IMR-90 (cell line): ENCODE data around the gene THYN1. TPM values are rescaled to one million over a fixed set of nuclear protein-coding genes. Genes with fewer than 3 reads are reported as not detected.

Source experiments
- ATAC-seq: fragments of 200-7000 bp; cut with Tn5 transposase; 2 replicates; pipeline ENCODE4 v1.9.1; 2020; ENCODE audit warnings: low read depth, mild to moderate bottlenecking, moderate library complexity
- BruUV-seq: library from RNA; stranded (reverse); fragments of 400-500 nt; replicated peaks from 2 replicates; lab custom pipeline; 2021; lab: Mats Ljungman, UMichigan
- CTCF ChIA-PET: fragments of 300-600 bp; formaldehyde crosslinking; extraction: SDS; loops from one replicate; lab custom pipeline; 2021; ENCODE audit warnings: antibody characterized with exemption; lab: Yijun Ruan, JAX
- POLR2A ChIA-PET: fragments of 300-600 bp; sonication (Branson Sonifier 250); formaldehyde crosslinking; loops from one replicate; lab custom pipeline; 2022; ENCODE audit warnings: antibody characterized with exemption; ENCODE audit not compliant: unreplicated experiment; lab: Charles Lee
- DNase-seq: peaks from one replicate; pipeline ENCODE4 v3.0.0; 2013
- H2AFZ ChIP-seq: replicated peaks from 2 replicates; pipeline ENCODE3; 2013; ENCODE audit warnings: low read length, mild to moderate bottlenecking; ENCODE audit not compliant: poor library complexity
- H2AK5ac ChIP-seq: 2 replicates; pipeline ENCODE4 v1.6.1; 2013; ENCODE audit warnings: low read depth, low read length, inconsistent platforms
- H2AK9ac ChIP-seq: replicated peaks from 2 replicates; pipeline ENCODE3; 2013; ENCODE audit warnings: mild to moderate bottlenecking, low read depth, low read length, moderate library complexity; ENCODE audit not compliant: poor library complexity
- H2BK120ac ChIP-seq: 2 replicates; pipeline ENCODE4 v1.6.1; 2013; ENCODE audit warnings: low read depth, low read length, inconsistent platforms
- H2BK15ac ChIP-seq: 3 replicates; pipeline ENCODE4 v1.6.1; 2013; ENCODE audit warnings: low read depth, low read length, inconsistent platforms
- H2BK20ac ChIP-seq: 2 replicates; pipeline ENCODE4 v1.6.1; 2013; ENCODE audit warnings: low read depth, mild to moderate bottlenecking, inconsistent platforms, low read length, moderate library complexity
- H2BK5ac ChIP-seq: 2 replicates; pipeline ENCODE4 v1.6.1; 2013; ENCODE audit warnings: mild to moderate bottlenecking, low read depth, low read length, inconsistent platforms; ENCODE audit not compliant: poor library complexity, severe bottlenecking
- H3K14ac ChIP-seq: replicated peaks from 2 replicates; pipeline ENCODE4 v1.6.1; 2013; ENCODE audit warnings: low read depth, low read length, inconsistent platforms
- H3K18ac ChIP-seq: 2 replicates; pipeline ENCODE4 v1.6.1; 2013; ENCODE audit warnings: low read depth, low read length, control low read depth
- H3K23ac ChIP-seq: 2 replicates; pipeline ENCODE4 v1.6.1; 2013; ENCODE audit warnings: low read depth, low read length, inconsistent platforms
- H3K27ac ChIP-seq: 2 replicates; pipeline ENCODE4 v1.5.1; 2013; ENCODE audit warnings: mild to moderate bottlenecking, control low read depth, low read length; ENCODE audit not compliant: insufficient read depth
- H3K27me3 ChIP-seq: 2 replicates; pipeline ENCODE4 v1.6.1; 2013; ENCODE audit warnings: low read length; ENCODE audit not compliant: control insufficient read depth, insufficient read depth
- H3K36me3 ChIP-seq: 2 replicates; pipeline ENCODE4 v1.6.1; 2013; ENCODE audit warnings: low read length, mixed read lengths; ENCODE audit not compliant: control insufficient read depth, insufficient read depth
- H3K4ac ChIP-seq: 2 replicates; pipeline ENCODE4 v1.6.1; 2013; ENCODE audit warnings: low read depth, low read length, inconsistent platforms
- H3K4me1 ChIP-seq: 2 replicates; pipeline ENCODE4 v1.6.1; 2013; ENCODE audit warnings: low read length, mixed read lengths; ENCODE audit not compliant: control insufficient read depth, insufficient read depth
- H3K4me2 ChIP-seq: 2 replicates; pipeline ENCODE4 v1.6.1; 2013; ENCODE audit warnings: low read depth, mild to moderate bottlenecking, control low read depth, low read length, moderate library complexity
- H3K4me3 ChIP-seq: 2 replicates; pipeline ENCODE4 v1.5.1; 2013; ENCODE audit warnings: low read depth, mild to moderate bottlenecking, control low read depth, low read length, moderate library complexity; ENCODE audit not compliant: insufficient read depth
- H3K56ac ChIP-seq: 2 replicates; pipeline ENCODE4 v1.6.1; 2013; ENCODE audit warnings: low read length, inconsistent platforms; ENCODE audit not compliant: insufficient read depth; ENCODE audit errors: extremely low read depth
- H3K79me1 ChIP-seq, 2 experiments: 2 replicates each; pipeline ENCODE4 v1.6.1; 2013; ENCODE audit warnings: low read length in 2 of 2, inconsistent platforms in 1 of 2, low read depth in 1 of 2
- H3K9ac ChIP-seq: 2 replicates; pipeline ENCODE4 v1.6.1; 2013; ENCODE audit warnings: low read depth, low read length, control low read depth
- H3K9me1 ChIP-seq: 2 replicates; pipeline ENCODE4 v1.6.1; 2013; ENCODE audit warnings: low read length, inconsistent platforms; ENCODE audit not compliant: insufficient read depth
- H3K9me3 ChIP-seq: 2 replicates; pipeline ENCODE4 v1.6.1; 2013; ENCODE audit warnings: low read length; ENCODE audit not compliant: control insufficient read depth, insufficient read depth
- H4K20me1 ChIP-seq: 2 replicates; pipeline ENCODE4 v1.6.1; 2013; ENCODE audit warnings: low read length, inconsistent platforms; ENCODE audit not compliant: insufficient read depth
- H4K5ac ChIP-seq: 2 replicates; pipeline ENCODE4 v1.6.1; 2013; ENCODE audit warnings: mild to moderate bottlenecking, low read depth, low read length, control low read depth
- H4K8ac ChIP-seq, 2 experiments: 2 replicates each; pipeline ENCODE4 v1.6.1; 2013; ENCODE audit warnings: low read depth in 2 of 2, low read length in 2 of 2, control low read depth in 1 of 2, inconsistent platforms in 1 of 2
- H4K91ac ChIP-seq: 2 replicates; pipeline ENCODE4 v1.6.1; 2013; ENCODE audit warnings: low read depth, low read length, inconsistent platforms; ENCODE audit not compliant: insufficient read depth
- BHLHE40 ChIP-seq: fragments of 150-350 bp; IDR thresholded peaks from 2 replicates; pipeline ENCODE4 v1.6.1; 2016; ENCODE audit warnings: mild to moderate bottlenecking, low read depth, low read length
- CEBPB ChIP-seq: IDR thresholded peaks from 2 replicates; pipeline ENCODE4 v1.6.1; 2012; ENCODE audit warnings: low read depth, low read length, improper control_type of control experiment
- CHD1 ChIP-seq: IDR thresholded peaks from 2 replicates; pipeline ENCODE4 v1.6.1; 2012; ENCODE audit warnings: low read depth, low read length, improper control_type of control experiment
- MAFK ChIP-seq: IDR thresholded peaks from 2 replicates; pipeline ENCODE4 v1.6.1; 2012; ENCODE audit warnings: low read depth, low read length, improper control_type of control experiment
- RFX5 ChIP-seq: IDR thresholded peaks from 2 replicates; pipeline ENCODE4 v1.8.0; 2012; ENCODE audit warnings: low read depth, mild to moderate bottlenecking, low read length, moderate library complexity
- SMC3 ChIP-seq: fragments of 150-350 bp; IDR thresholded peaks from 2 replicates; pipeline ENCODE4 v1.6.1; 2016; ENCODE audit warnings: low read depth, mild to moderate bottlenecking, antibody characterized with exemption, low read length, moderate library complexity
- WGBS, 2 experiments: methylation state at CpG; one replicate each; pipeline versions ENCODE4 v1.1.5 to v1.1.7; 2013; ENCODE audit warnings: missing lambda C conversion rate in 2 of 2; ENCODE audit not compliant: insufficient read length in 1 of 2; ENCODE audit errors: extremely low coverage in 2 of 2; 5-methylcytosine and 5-hydroxymethylcytosine counted together
- dilution Hi-C: fragments of 300-500 bp; cut with HindIII; formaldehyde crosslinking; loops from one replicate; pipeline ENCODE4 v1.14.3; 2018; ENCODE audit warnings: low sequenced_read_pairs; ENCODE audit not compliant: unreplicated experiment
- in situ Hi-C: fragments of 300-500 bp; cut with MboI; formaldehyde crosslinking; loops from 3 replicates; pipeline ENCODE4 v1.14.3; 2019; ENCODE audit warnings: low sequenced_read_pairs, inconsistent platforms, mixed read lengths
- intact Hi-C: fragments of 100-400 bp; cut with micrococcal nuclease; formaldehyde crosslinking; loops from 2 replicates; pipeline ENCODE4 v1.10.0; 2022
- polyA plus RNA-seq, 3 experiments: library from polyadenylated mRNA; depleted of rRNA; stranded (reverse); fragments of >200 nt; gene quantifications; 2 replicates each; pipeline ENCODE4 v1.2.3, GENCODE V29; 2012; ENCODE audit warnings: low replicate concordance in 1 of 3
- total RNA-seq: library from RNA; depleted of rRNA; stranded (reverse); fragments of >200 nt; gene quantifications from 2 replicates; pipeline ENCODE4 v1.2.3, GENCODE V29; 2012

The THYN1 gene
- total and polyA plus RNA-seq, 2 of the 4 experiments (the other 2 are of a cell fraction), result 43.1 to 72.1 TPM

DNA sequence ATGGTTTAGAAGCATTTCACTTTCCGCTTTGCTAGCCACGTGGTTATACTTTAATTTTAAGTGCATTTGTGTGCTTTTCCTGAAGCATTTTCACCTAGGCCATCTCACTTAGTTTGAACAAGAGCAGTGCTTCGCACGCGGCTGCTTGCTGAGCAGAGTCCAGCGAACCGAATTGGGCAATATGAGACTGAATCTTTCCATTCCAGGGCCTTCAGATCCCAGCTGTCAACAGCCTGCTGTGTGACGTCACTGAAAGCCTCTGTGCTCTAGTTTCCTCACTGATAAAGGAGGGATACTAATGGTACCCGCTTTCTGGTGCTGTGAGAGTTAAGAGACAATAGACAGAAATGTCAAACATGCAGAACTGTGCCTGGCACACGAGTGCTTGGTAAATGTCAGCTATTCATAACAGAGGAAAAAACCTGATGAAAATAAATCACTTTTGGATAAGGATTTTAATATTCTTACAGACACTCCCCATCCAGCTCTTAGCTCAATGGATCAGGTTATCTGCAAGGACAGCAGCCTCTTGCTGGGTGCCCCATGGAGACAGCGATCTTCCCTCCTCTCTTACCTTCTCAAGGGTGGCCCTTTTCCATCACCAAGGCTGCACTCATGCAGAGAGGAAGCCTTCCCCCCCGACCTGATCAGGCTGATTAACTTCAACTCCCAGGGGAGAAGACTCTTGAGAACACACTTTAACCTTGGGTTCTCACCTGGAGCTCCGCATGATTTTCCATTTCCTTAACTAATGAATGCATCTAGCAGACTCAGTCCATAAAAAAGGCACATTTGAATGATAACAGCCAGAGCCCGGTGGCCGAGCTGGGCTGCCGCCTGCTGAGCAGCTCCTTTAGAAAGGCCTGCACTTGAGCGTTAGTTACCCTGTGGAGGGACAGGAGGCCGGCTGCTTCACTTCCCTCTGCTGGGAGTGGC is 19.5 kb upstream of the THYN1 start:
- H2AK9ac ChIP-seq, result no peak overlapping the region
- no peak overlapping the region for H3K4me3 ChIP-seq
- no peak overlapping the region for H3K9ac ChIP-seq
- no peaks in the 10 kb centered on the region for H3K36me3 ChIP-seq
- no peak overlapping the region for H2AK5ac ChIP-seq
- dilution Hi-C loops (no loop called here), intact Hi-C loops (no loop called here), in situ Hi-C loops (no loop called here)
- DNase-seq (peak; percentile 61), ATAC-seq (peak; percentile 41; the same call in 1 of the 2 replicates)
- H3K56ac ChIP-seq, result no peak overlapping the region
- WGBS, 2 experiments, result no CpG with 5 or more reads among the region's 18 CpGs
- H3K4ac ChIP-seq, result no peak overlapping the region
- no peaks in the 10 kb centered on the region for H3K9me1 ChIP-seq
- peaks cover 59% of the 10 kb centered on the region for H3K27me3 ChIP-seq
- BruUV-seq, result no TSS peak
- no peak overlapping the region for H3K18ac ChIP-seq
- TF ChIP-seq CHD1, result no peak
- no peak for TF ChIP-seq BHLHE40
- TF ChIP-seq RFX5, result no peak
- peak; percentile 67 for TF ChIP-seq CEBPB
- TF ChIP-seq SMC3, result no peak
- TF ChIP-seq MAFK, result no peak
- H3K27ac ChIP-seq, result no peak overlapping the region
- no peaks in the 10 kb centered on the region for H3K79me1 ChIP-seq
- ChIA-PET CTCF (no interaction called here), POLR2A (no interaction called here)
- no peak overlapping the region for H2BK20ac ChIP-seq
- H3K14ac ChIP-seq, result no peak overlapping the region
- H2AFZ ChIP-seq, result no peak overlapping the region
- no peak overlapping the region for H4K5ac ChIP-seq
- H3K4me2 ChIP-seq, result no peak overlapping the region
- no peaks in the 10 kb centered on the region for H4K20me1 ChIP-seq
- H2BK120ac ChIP-seq, result no peak overlapping the region
- no peak overlapping the region for H2BK5ac ChIP-seq
- H4K8ac ChIP-seq, result no peak overlapping the region
- no peak overlapping the region for H3K23ac ChIP-seq
- H3K9me3 ChIP-seq, result no peaks in the 10 kb centered on the region
- no peak overlapping the region for H4K91ac ChIP-seq
- peaks cover 1% of the 10 kb centered on the region; the same call in 1 of the 2 replicates for H3K4me1 ChIP-seq
- H2BK15ac ChIP-seq, result no peak overlapping the region
